Panc1 (cell line): ENCODE measurements around the gene GATAD2B.

ENCODE experiments used
- CTCF ChIP-seq: fragments of 450-650 bp; IDR thresholded peaks from 2 replicates; pipeline ENCODE4 v1.5.1; 2017; ENCODE audit warnings: mild to moderate bottlenecking
- POLR2AphosphoS5 ChIP-seq: IDR thresholded peaks from 2 replicates; pipeline ENCODE4 v1.6.1; 2012; ENCODE audit warnings: mild to moderate bottlenecking, low read depth, low read length, moderate library complexity
- SIN3A ChIP-seq: IDR thresholded peaks from 2 replicates; pipeline ENCODE4 v1.6.1; 2012; ENCODE audit warnings: low read depth, mild to moderate bottlenecking, low read length, moderate library complexity, borderline replicate concordance; ENCODE audit not compliant: insufficient read depth

- TF ChIP-seq POLR2AphosphoS5, result no peak
- no peak for TF ChIP-seq CTCF
- no peak for TF ChIP-seq SIN3A
Observed at GRCh38 chr1:153869486-153869885, 53.3 kb downstream of the GATAD2B start.
